HEK293 (cell line): Measurements from ENCODE around the gene DGCR2.

ENCODE experiments used
- CTCF ChIP-seq: fragments of 450-650 bp; formaldehyde crosslinking; IDR thresholded peaks from 2 replicates; pipeline ENCODE4 v1.5.1; 2016; ENCODE audit warnings: missing biosample characterization, missing genetic modification characterization
- WT1 ChIP-seq: fragments of 450-650 bp; formaldehyde crosslinking; IDR thresholded peaks from 2 replicates; pipeline ENCODE4 v1.5.1; 2016; ENCODE audit warnings: missing biosample characterization, missing genetic modification characterization
- ZBTB1 ChIP-seq: fragments of 450-650 bp; formaldehyde crosslinking; IDR thresholded peaks from 2 replicates; pipeline ENCODE4 v1.5.1; 2016; ENCODE audit warnings: missing biosample characterization, missing genetic modification characterization
- ZNF391 ChIP-seq: fragments of 450-650 bp; formaldehyde crosslinking; IDR thresholded peaks from 2 replicates; pipeline ENCODE4 v1.5.1; 2016; ENCODE audit warnings: low read depth, missing biosample characterization, missing genetic modification characterization, borderline replicate concordance
- ZNF433 ChIP-seq: fragments of 450-650 bp; formaldehyde crosslinking; IDR thresholded peaks from 2 replicates; pipeline ENCODE4 v1.5.1; 2016; ENCODE audit warnings: missing biosample characterization, missing genetic modification characterization, low read depth
- ZNF768 ChIP-seq: fragments of 450-650 bp; formaldehyde crosslinking; IDR thresholded peaks from 2 replicates; pipeline ENCODE4 v1.5.1; 2018; ENCODE audit warnings: missing biosample characterization, mild to moderate bottlenecking, missing genetic modification characterization

DNA sequence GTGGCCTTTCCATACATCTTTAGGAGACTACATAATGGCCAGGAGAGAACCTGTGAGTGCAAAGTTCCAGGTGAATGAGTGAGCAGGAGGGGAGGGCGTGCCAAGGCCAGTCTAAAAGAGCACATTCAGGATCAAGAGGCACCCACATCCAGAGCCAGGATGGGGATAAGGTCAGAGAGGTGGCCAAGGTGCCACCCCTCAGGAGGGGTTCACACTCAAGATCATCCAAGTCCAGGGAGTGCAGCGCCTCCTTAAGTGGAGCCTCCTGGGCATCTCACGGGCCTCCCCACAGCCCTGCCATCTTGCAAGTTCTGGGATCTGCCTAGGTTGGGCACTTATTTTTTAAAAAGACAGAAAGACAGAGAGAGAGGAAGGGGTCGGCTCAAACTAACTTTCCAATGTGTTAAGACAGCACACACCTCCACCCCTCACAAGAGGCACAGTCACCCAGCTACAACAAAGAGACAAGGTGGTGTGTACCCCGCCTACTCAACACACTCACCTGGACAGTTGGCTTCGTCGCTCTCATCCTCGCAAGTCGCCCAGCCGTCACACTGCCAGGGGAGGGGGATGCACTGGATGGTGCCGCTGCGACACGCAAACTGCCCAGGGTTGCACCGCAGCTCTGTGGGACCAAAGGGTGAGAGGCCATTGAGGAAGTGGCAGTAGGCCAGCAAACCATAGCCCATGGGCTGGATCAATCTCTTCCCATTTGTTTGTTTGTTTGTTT, 33.2 kb downstream of the DGCR2 start:
- TF ChIP-seq ZNF768 (tag by site-specific recombination) (no peak), ZNF391 (tag by site-specific recombination) (no peak), CTCF (tag by site-specific recombination) (no peak), WT1 (tag by site-specific recombination) (no peak), ZNF433 (tag by site-specific recombination) (no peak), ZBTB1 (no peak)
